ENCODE data around the gene IL24.

- no peak for TF ChIP-seq CTCF (IDR thresholded peaks at IDR 0.05; ENCODE audit: low read depth, low read length)
- no peak for TF ChIP-seq EZH2phosphoT487 (IDR thresholded peaks at IDR 0.05; ENCODE audit: low read depth)
Observed at GRCh38 chr1:206946261-206946660, 49.0 kb downstream of the IL24 start, which contains the start of gene PIGR.
